Endothelial cell (in vitro differentiated cells): ENCODE results near the gene METTL16. TPM values are rescaled to one million over a fixed set of nuclear protein-coding genes. Genes with fewer than 3 reads are reported as not detected.
A peak's percentile ranks its signal among the peaks of the same experiment; 100 is the strongest.

Experiments used
- DNase-seq: peaks from one replicate; pipeline ENCODE4 v3.0.0; 2021; ENCODE audit warnings: low spot score
- H3K27ac Mint-ChIP-seq: one replicate; pipeline ENCODE4 v1.8.0; 2021; ENCODE audit warnings: mixed read lengths, inconsistent platforms; ENCODE audit not compliant: unreplicated experiment
- H3K27me3 Mint-ChIP-seq: one replicate; pipeline ENCODE4 v1.8.0; 2021; ENCODE audit warnings: mild to moderate bottlenecking, moderate library complexity, mixed read lengths, inconsistent platforms; ENCODE audit not compliant: unreplicated experiment
- H3K36me3 Mint-ChIP-seq: one replicate; pipeline ENCODE4 v1.8.0; 2021; ENCODE audit warnings: mild to moderate bottlenecking, low read depth, mixed read lengths, inconsistent platforms; ENCODE audit not compliant: unreplicated experiment
- H3K4me1 Mint-ChIP-seq: one replicate; pipeline ENCODE4 v1.8.0; 2021; ENCODE audit warnings: mild to moderate bottlenecking, mixed read lengths, inconsistent platforms; ENCODE audit not compliant: unreplicated experiment
- H3K4me3 Mint-ChIP-seq: one replicate; pipeline ENCODE4 v1.8.0; 2021; ENCODE audit warnings: mild to moderate bottlenecking, mixed read lengths, inconsistent platforms; ENCODE audit not compliant: unreplicated experiment
- H3K9me3 Mint-ChIP-seq: one replicate; pipeline ENCODE4 v1.8.0; 2021; ENCODE audit warnings: mixed read lengths, inconsistent platforms; ENCODE audit not compliant: unreplicated experiment
- CTCF ChIP-seq: fragments of 200-600 bp; sonication (generic); IDR thresholded peaks from one replicate; pipeline ENCODE4 v1.5.0; 2021; ENCODE audit warnings: antibody characterized with exemption; ENCODE audit not compliant: unreplicated experiment
- total RNA-seq: library from RNA; stranded (reverse); fragmentation: NEBNext Ultra II Directional; extraction: Animal tissue kit (Norgen Biotek cat#: 25700); gene quantifications from one replicate; pipeline ENCODE4 v1.2.1, GENCODE V29; 2021; ENCODE audit not compliant: unreplicated experiment

Gene METTL16
- total RNA-seq, 1 donor from 2014 or later = 24.9 TPM

- Mint-ChIP-seq H3K4me3 (peak overlapping the region; percentile 96), H3K36me3 (peaks cover 4% of the 10 kb centered on the region), H3K27ac (peak overlapping the region; percentile 94), H3K4me1 (peaks cover 23% of the 10 kb centered on the region), H3K9me3 (no peaks in the 10 kb centered on the region), H3K27me3 (peaks cover 23% of the 10 kb centered on the region)
- TF ChIP-seq CTCF = peak; percentile 1
- peak; percentile 97 for DNase-seq
Measured at GRCh38 chr17:2399572-2400473, 111.9 kb downstream of the METTL16 start.

- DNase-seq = peak; percentile 52
Measured at GRCh38 chr17:2398655-2399571, 112.8 kb downstream of the METTL16 start.

GRCh38 chr17:2398182-2398581 is 113.5 kb downstream of the METTL16 start:
- H3K4me1 Mint-ChIP-seq = peaks cover 27% of the 10 kb centered on the region

More at GRCh38 chr17:2398655-2399571, 112.8 kb downstream of the METTL16 start:
- Mint-ChIP-seq H3K27ac (peak overlapping the region; percentile 94), H3K36me3 (peaks cover 4% of the 10 kb centered on the region), H3K27me3 (peaks cover 27% of the 10 kb centered on the region), H3K4me3 (peak overlapping the region; percentile 89), H3K9me3 (no peaks in the 10 kb centered on the region), H3K4me1 (peaks cover 27% of the 10 kb centered on the region)
- no peak for TF ChIP-seq CTCF

GRCh38 chr17:2397247-2398171 is 114.2 kb downstream of the METTL16 start:
- Mint-ChIP-seq H3K27me3 (peaks cover 27% of the 10 kb centered on the region), H3K4me1 (peaks cover 27% of the 10 kb centered on the region), H3K4me3 (no peak overlapping the region), H3K27ac (peak overlapping the region; percentile 83), H3K9me3 (no peaks in the 10 kb centered on the region), H3K36me3 (peaks cover 4% of the 10 kb centered on the region)
- no peak for DNase-seq
- no peak for TF ChIP-seq CTCF

More at GRCh38 chr17:2398182-2398581, 113.5 kb downstream of the METTL16 start:
- Mint-ChIP-seq H3K27ac (peak overlapping the region; percentile 83), H3K27me3 (peaks cover 27% of the 10 kb centered on the region), H3K4me3 (peak overlapping the region; percentile 68), H3K36me3 (peaks cover 4% of the 10 kb centered on the region), H3K9me3 (no peaks in the 10 kb centered on the region)
- DNase-seq = no peak
- TF ChIP-seq CTCF = no peak
